OCI-LY7 (cell line): ENCODE measurements around the gene DNAJB12.

Experiments used
- EZH2phosphoT487 ChIP-seq: fragments of 200-600 bp; sonication (generic); IDR thresholded peaks from 2 replicates; pipeline ENCODE4 v1.6.1; 2018; ENCODE audit warnings: low read depth, borderline replicate concordance, mild to moderate bottlenecking, mixed run types, antibody characterized with exemption, low read length, moderate library complexity, mixed read lengths
- TF ChIP-seq, protein P1 (sequence below): fragments of 200-600 bp; sonication (generic); conservative IDR thresholded peaks from 2 replicates; pipeline ENCODE4 v1.5.1; 2014; ENCODE audit warnings: mild to moderate bottlenecking, antibody characterized with exemption, low read length, moderate library complexity, mixed read lengths

- TF ChIP-seq, protein P1, sequence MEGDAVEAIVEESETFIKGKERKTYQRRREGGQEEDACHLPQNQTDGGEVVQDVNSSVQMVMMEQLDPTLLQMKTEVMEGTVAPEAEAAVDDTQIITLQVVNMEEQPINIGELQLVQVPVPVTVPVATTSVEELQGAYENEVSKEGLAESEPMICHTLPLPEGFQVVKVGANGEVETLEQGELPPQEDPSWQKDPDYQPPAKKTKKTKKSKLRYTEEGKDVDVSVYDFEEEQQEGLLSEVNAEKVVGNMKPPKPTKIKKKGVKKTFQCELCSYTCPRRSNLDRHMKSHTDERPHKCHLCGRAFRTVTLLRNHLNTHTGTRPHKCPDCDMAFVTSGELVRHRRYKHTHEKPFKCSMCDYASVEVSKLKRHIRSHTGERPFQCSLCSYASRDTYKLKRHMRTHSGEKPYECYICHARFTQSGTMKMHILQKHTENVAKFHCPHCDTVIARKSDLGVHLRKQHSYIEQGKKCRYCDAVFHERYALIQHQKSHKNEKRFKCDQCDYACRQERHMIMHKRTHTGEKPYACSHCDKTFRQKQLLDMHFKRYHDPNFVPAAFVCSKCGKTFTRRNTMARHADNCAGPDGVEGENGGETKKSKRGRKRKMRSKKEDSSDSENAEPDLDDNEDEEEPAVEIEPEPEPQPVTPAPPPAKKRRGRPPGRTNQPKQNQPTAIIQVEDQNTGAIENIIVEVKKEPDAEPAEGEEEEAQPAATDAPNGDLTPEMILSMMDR: no peak
- TF ChIP-seq EZH2phosphoT487: no peak
These were observed 24.7 kb downstream of the DNAJB12 start for GRCh38 chr10:72330069-72330426.
